ENCODE results near the gene APOBEC3A. TPM values are rescaled to one million over a fixed set of nuclear protein-coding genes. Genes with fewer than 3 reads are reported as not detected.

The APOBEC3A gene
- total and polyA plus RNA-seq, 2 experiments from 2014 or later = not detected

DNA sequence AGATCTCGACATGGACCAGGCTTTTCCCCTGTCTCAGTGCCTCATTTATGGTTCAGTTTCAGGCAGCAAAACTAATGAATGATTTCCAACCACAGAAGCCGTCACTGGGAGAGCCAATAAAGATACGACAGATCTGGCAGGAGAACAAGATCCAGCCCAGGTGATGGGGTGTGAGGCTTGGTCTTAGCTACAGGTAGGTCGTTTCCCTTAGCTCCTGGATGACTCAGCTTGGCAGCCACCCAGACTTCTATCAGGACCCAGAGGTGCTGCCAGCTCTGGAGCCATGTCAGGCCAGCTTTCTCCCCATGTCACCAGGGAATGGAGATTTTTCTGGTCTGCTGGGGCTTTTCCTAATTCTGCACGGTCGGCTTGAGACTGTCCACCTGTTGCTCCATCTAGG, 36.3 kb upstream of the APOBEC3A start:
- Histone ChIP-seq H3K4me1 (ENCODE audit: insufficient read depth) (peaks cover 24% of the 10 kb centered on the region), H3K9me2 (replicated peaks; ENCODE audit: insufficient read depth) (no peaks in the 10 kb centered on the region), H3K36me3 (replicated peaks; ENCODE audit: insufficient read depth, low read depth) (no peaks in the 10 kb centered on the region), H4K20me1 (ENCODE audit: insufficient read depth, poor library complexity, severe bottlenecking) (no peaks in the 10 kb centered on the region), H2AFZ (no peak overlapping the region), H3K27me3 (no peaks in the 10 kb centered on the region), H3K4me3 (no peak overlapping the region), H3K27ac (peak overlapping the region; percentile 69), H3K79me2 (no peaks in the 10 kb centered on the region), H3K9me3 (ENCODE audit: low read depth) (no peaks in the 10 kb centered on the region), H3K4me2 (no peak overlapping the region)
- WGBS (ENCODE audit: low lambda C conversion rate, missing lambda C conversion rate) = 73% methylated on average over 6 of the region's 6 CpGs
- TF ChIP-seq, protein P1, sequence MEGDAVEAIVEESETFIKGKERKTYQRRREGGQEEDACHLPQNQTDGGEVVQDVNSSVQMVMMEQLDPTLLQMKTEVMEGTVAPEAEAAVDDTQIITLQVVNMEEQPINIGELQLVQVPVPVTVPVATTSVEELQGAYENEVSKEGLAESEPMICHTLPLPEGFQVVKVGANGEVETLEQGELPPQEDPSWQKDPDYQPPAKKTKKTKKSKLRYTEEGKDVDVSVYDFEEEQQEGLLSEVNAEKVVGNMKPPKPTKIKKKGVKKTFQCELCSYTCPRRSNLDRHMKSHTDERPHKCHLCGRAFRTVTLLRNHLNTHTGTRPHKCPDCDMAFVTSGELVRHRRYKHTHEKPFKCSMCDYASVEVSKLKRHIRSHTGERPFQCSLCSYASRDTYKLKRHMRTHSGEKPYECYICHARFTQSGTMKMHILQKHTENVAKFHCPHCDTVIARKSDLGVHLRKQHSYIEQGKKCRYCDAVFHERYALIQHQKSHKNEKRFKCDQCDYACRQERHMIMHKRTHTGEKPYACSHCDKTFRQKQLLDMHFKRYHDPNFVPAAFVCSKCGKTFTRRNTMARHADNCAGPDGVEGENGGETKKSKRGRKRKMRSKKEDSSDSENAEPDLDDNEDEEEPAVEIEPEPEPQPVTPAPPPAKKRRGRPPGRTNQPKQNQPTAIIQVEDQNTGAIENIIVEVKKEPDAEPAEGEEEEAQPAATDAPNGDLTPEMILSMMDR (IDR thresholded peaks at IDR 0.05; ENCODE audit: poor library complexity) = no peak
- TF ChIP-seq EZH2 (IDR thresholded peaks at IDR 0.05; ENCODE audit: borderline replicate concordance) = no peak
- peak; percentile 58 for DNase-seq (ENCODE audit: low spot score)

DNA sequence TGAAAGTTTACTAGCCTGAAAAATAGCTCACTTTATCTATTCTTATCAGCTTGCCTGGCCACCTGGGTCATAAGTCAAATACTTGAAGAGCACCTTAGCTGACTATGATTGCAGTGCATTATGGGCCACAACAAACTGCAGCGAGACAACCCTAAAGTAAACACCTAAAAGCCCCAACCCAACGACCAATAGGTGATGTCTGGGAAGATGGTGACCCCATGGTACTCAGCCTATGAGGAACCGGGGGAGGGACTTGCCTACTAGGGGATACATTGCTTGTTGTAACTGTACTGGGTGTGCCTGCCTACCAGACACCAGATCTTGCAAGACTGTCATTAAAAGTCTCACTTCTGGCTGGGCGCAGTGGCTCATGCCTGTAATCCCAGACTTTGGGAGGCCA, 35.6 kb upstream of the APOBEC3A start:
- Histone ChIP-seq H2AFZ (no peak overlapping the region), H3K4me2 (no peak overlapping the region), H3K4me1 (ENCODE audit: insufficient read depth) (peaks cover 24% of the 10 kb centered on the region), H3K27ac (peak overlapping the region; percentile 69), H3K4me3 (no peak overlapping the region), H3K9me2 (replicated peaks; ENCODE audit: insufficient read depth) (no peaks in the 10 kb centered on the region), H3K27me3 (no peaks in the 10 kb centered on the region), H3K9me3 (ENCODE audit: low read depth) (no peaks in the 10 kb centered on the region), H3K79me2 (no peaks in the 10 kb centered on the region), H3K36me3 (replicated peaks; ENCODE audit: insufficient read depth, low read depth) (no peaks in the 10 kb centered on the region), H4K20me1 (ENCODE audit: insufficient read depth, poor library complexity, severe bottlenecking) (no peaks in the 10 kb centered on the region)
- peak; percentile 69 for DNase-seq (ENCODE audit: low spot score)
- TF ChIP-seq, protein P1 (IDR thresholded peaks at IDR 0.05; ENCODE audit: poor library complexity) = no peak
- WGBS (ENCODE audit: low lambda C conversion rate, missing lambda C conversion rate) = 72% methylated on average over 4 of the region's 4 CpGs

DNA sequence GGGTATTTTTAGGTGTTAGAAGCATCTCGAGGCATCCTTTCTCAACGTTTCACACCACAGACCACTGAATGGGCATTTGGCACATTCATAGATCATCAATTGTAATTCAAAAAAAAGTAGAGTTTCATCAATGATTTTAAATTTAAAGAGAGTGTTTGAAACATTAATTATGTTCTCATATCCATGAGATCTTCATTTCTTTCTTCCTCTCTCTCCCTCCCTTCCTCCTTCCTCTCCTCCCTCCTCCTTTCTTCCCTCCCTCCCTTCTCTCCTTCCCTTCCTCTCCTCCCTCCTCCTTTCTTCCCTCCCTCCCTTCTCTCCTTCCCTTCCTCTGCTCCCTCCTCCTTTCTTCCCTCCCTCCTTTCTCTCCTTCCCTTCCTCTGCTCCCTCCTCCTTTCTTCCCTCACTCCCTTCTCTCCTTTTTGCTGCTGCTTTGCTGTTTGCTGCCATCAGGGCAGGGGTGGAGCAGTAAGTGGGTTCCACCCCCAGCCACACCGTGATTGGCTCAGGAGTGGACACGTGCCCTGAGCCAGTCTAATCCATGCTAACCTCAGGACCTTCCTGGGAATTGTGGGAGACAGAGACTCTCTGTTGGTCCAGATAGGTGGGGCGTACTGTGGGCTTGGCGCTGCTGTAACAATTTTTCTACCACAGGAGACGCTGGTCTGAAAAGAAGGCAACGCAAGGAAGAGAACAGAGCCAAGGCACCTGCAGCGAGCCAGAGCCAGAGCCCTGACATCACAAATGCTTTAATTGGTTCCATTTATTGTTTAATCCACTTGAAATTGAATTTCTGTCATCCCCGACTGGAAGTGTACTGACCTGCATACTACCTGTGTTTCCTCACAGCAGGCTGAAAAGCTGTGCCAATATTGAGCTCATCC, 33.7 kb upstream of the APOBEC3A start:
- Histone ChIP-seq H4K20me1 (ENCODE audit: insufficient read depth, poor library complexity, severe bottlenecking) (no peaks in the 10 kb centered on the region), H2AFZ (no peak overlapping the region), H3K27me3 (no peaks in the 10 kb centered on the region), H3K79me2 (no peaks in the 10 kb centered on the region), H3K9me2 (replicated peaks; ENCODE audit: insufficient read depth) (no peaks in the 10 kb centered on the region), H3K27ac (peak overlapping the region; percentile 91), H3K4me2 (peak overlapping the region; percentile 72), H3K9me3 (ENCODE audit: low read depth) (no peaks in the 10 kb centered on the region), H3K4me3 (no peak overlapping the region), H3K36me3 (replicated peaks; ENCODE audit: insufficient read depth, low read depth) (no peaks in the 10 kb centered on the region), H3K4me1 (ENCODE audit: insufficient read depth) (peaks cover 32% of the 10 kb centered on the region)
- 43% methylated on average over 10 of the region's 10 CpGs for WGBS (ENCODE audit: low lambda C conversion rate, missing lambda C conversion rate)
- TF ChIP-seq, protein P1 (IDR thresholded peaks at IDR 0.05; ENCODE audit: poor library complexity) = peak; percentile 36
- TF ChIP-seq EZH2 (IDR thresholded peaks at IDR 0.05; ENCODE audit: borderline replicate concordance) (no peak), EZH2phosphoT487 (IDR thresholded peaks at IDR 0.05; ENCODE audit: low read depth, severe bottlenecking, unreplicated experiment) (no peak)
- DNase-seq (ENCODE audit: low spot score) = peak; percentile 87

Measured in hepatocyte (in vitro differentiated cells).